ENCODE results near the gene RPUSD1.

DNA sequence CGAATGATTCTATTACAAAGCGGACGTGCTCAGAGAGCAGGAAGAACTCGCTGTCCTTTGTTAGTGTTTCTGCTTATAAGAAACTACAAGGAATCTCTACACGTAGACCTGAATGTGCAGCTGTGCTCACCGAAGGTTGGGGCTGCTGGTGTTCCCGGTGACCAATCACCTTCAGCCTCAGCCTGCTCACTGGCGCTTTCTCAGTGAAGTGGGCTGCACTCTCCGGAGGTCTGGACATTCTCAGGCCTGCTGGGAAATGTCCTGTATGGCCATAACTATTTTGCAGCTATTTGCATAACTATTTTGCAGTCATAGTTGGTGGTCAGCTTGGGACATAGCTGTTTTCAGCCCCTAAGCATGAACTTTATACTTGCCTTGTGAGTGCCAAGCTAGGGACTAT lies 37.7 kb downstream of the RPUSD1 start:
- TF ChIP-seq, protein P1, sequence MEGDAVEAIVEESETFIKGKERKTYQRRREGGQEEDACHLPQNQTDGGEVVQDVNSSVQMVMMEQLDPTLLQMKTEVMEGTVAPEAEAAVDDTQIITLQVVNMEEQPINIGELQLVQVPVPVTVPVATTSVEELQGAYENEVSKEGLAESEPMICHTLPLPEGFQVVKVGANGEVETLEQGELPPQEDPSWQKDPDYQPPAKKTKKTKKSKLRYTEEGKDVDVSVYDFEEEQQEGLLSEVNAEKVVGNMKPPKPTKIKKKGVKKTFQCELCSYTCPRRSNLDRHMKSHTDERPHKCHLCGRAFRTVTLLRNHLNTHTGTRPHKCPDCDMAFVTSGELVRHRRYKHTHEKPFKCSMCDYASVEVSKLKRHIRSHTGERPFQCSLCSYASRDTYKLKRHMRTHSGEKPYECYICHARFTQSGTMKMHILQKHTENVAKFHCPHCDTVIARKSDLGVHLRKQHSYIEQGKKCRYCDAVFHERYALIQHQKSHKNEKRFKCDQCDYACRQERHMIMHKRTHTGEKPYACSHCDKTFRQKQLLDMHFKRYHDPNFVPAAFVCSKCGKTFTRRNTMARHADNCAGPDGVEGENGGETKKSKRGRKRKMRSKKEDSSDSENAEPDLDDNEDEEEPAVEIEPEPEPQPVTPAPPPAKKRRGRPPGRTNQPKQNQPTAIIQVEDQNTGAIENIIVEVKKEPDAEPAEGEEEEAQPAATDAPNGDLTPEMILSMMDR (IDR thresholded peaks at IDR 0.05), result no peak
- TF ChIP-seq POLR2A (IDR thresholded peaks at IDR 0.05), result no peak
